Measurements from ENCODE around the gene CACNA1H. TPM values are rescaled to one million over a fixed set of nuclear protein-coding genes. Genes with fewer than 3 reads are reported as not detected.

The CACNA1H gene
- polyA plus RNA-seq, 1 donor from 2014 or later: not detected

DNA sequence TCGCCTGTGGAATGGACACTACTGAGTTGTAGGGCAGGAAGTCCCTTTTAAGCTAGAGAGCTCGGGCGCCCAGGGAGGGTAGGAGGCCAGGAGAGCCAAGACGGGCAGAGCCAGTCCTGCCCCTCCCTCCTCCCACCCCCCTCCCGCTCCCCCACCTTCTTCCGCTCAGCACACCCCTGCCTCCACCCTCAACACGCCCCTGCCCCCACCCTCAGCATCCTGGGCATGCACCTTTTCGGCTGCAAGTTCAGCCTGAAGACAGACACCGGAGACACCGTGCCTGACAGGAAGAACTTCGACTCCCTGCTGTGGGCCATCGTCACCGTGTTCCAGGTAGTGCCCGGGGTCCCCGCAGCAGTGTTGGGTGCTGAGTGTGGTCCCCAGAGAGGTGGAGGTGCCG is 53.9 kb downstream of the CACNA1H start:
- Mint-ChIP-seq H3K4me1 (peaks cover 0 to 3% (median 0%) of the 10 kb centered on the region in 3 donors), H3K4me3 (no peak overlapping the region), H3K27me3 (no peaks in the 10 kb centered on the region), H3K36me3 (no peaks in the 10 kb centered on the region), H3K27ac (no peak overlapping the region), H3K9me3 (no peaks in the 10 kb centered on the region)

- H3K9me3 Mint-ChIP-seq: no peaks in the 10 kb centered on the region
- no peak overlapping the region for H3K27ac Mint-ChIP-seq
- H3K4me3 Mint-ChIP-seq: no peak overlapping the region
- H3K27me3 Mint-ChIP-seq: no peaks in the 10 kb centered on the region
- H3K4me1 Mint-ChIP-seq: peaks cover 0 to 3% (median 0%) of the 10 kb centered on the region in 3 donors
- H3K36me3 Mint-ChIP-seq: no peaks in the 10 kb centered on the region
These were observed 55.4 kb downstream of the CACNA1H start for GRCh38 chr16:1208239-1208830.

GRCh38 chr16:1209081-1209480 is 56.2 kb downstream of the CACNA1H start:
- no peak overlapping the region for H3K27ac Mint-ChIP-seq
- peaks cover 0 to 2% (median 0%) of the 10 kb centered on the region in 3 donors for H3K4me1 Mint-ChIP-seq
- no peaks in the 10 kb centered on the region for H3K9me3 Mint-ChIP-seq
- no peaks in the 10 kb centered on the region for H3K27me3 Mint-ChIP-seq
- no peaks in the 10 kb centered on the region for H3K36me3 Mint-ChIP-seq
- H3K4me3 Mint-ChIP-seq: no peak overlapping the region

GRCh38 chr16:1210461-1210860 is 57.6 kb downstream of the CACNA1H start:
- no peaks in the 10 kb centered on the region for H3K36me3 Mint-ChIP-seq
- no peak overlapping the region for H3K4me3 Mint-ChIP-seq
- no peak overlapping the region for H3K27ac Mint-ChIP-seq
- no peaks in the 10 kb centered on the region for H3K27me3 Mint-ChIP-seq
- H3K4me1 Mint-ChIP-seq: peaks cover 0 to 2% (median 0%) of the 10 kb centered on the region in 3 donors
- H3K9me3 Mint-ChIP-seq: no peaks in the 10 kb centered on the region

- H3K27ac Mint-ChIP-seq: no peak overlapping the region
- H3K27me3 Mint-ChIP-seq: no peaks in the 10 kb centered on the region
- no peaks in the 10 kb centered on the region for H3K9me3 Mint-ChIP-seq
- no peak overlapping the region for H3K4me3 Mint-ChIP-seq
- H3K36me3 Mint-ChIP-seq: no peaks in the 10 kb centered on the region
- peaks cover 0 to 2% (median 0%) of the 10 kb centered on the region in 3 donors for H3K4me1 Mint-ChIP-seq
These were observed 58.8 kb downstream of the CACNA1H start for GRCh38 chr16:1211451-1212268.

DNA sequence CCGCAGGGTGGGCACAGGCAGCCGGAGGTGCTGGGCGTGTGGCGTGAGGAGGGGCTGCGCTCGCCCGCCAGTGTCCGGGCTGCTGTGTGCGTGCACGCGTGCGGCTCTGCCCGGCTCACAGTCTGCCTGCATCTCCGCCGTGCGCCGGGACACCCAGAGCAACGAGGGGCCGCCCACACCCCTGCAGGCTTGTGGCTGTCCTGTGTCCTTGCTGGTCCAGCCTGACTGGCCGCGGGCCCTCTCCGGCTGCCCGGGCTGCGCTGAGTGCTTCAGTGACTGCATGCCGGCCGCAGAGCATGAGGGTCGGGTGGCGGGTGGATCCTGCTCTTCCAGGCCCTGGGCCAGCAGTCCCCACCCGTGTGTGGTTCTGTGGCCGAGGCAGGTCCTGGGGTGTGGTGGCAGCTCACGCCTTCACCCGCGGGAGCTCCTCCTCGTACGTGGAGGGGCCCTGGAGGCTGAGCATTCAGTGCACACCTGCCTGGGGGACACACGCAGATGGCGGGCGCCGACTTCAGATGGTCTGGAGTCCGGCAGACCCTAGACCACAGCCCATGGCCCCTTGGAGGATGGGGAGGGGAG is 59.8 kb downstream of the CACNA1H start:
- Mint-ChIP-seq H3K9me3 (no peaks in the 10 kb centered on the region), H3K36me3 (no peaks in the 10 kb centered on the region), H3K27me3 (no peaks in the 10 kb centered on the region), H3K4me3 (no peak overlapping the region), H3K27ac (no peak overlapping the region), H3K4me1 (peaks cover 0 to 2% (median 0%) of the 10 kb centered on the region in 3 donors)

DNA sequence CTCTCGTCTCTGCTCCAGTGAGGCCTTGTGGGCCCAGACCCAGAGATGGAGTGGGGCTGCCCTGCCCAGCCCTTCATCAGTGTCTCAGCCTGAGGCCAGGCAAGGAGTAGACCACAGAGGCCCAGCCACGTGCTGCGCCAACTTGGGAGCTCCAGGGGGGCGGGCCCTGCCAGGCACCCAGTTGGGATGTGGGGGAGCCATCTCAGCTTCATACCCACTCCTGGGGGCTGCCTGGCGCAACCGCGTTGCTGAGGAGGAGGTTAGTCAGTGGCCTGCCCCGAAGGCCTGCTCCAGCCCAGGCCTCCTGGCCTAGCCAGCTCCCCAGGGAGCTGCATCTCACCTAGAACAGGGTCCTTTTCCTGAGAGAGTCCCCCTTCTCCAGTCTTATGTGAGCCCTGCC is 60.3 kb downstream of the CACNA1H start:
- Mint-ChIP-seq H3K9me3 (no peaks in the 10 kb centered on the region), H3K4me3 (no peak overlapping the region), H3K4me1 (peaks cover 0 to under 1% (median 0%) of the 10 kb centered on the region in 3 donors), H3K36me3 (no peaks in the 10 kb centered on the region), H3K27me3 (no peaks in the 10 kb centered on the region), H3K27ac (no peak overlapping the region)

DNA sequence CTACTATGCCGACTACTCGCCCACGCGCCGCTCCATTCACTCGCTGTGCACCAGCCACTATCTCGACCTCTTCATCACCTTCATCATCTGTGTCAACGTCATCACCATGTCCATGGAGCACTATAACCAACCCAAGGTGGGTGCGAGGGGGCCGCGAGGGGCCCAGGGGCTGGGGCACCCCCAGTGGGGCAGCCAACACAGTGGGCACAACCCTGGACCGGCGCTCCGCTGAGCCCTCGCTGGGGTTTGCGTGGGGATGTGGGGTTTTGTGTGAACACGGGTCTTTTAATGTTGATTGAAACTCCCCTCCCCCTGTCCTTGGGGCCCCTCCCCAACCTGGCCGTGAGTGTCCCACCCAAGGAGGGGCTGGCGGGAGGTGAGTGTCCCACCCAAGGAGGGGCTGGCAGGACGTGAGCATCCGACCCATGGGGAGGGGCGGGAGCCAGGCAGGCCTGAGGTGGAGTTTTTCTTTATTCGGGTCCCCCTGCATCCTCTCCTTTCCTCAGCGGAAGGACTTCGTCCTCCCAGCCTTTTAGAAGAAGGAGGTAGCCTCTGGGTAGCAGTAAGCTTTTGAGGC is 61.0 kb downstream of the CACNA1H start:
- H3K9me3 Mint-ChIP-seq: no peaks in the 10 kb centered on the region
- H3K4me1 Mint-ChIP-seq: no peaks in the 10 kb centered on the region
- H3K36me3 Mint-ChIP-seq: no peaks in the 10 kb centered on the region
- H3K27me3 Mint-ChIP-seq: no peaks in the 10 kb centered on the region
- no peak overlapping the region for H3K27ac Mint-ChIP-seq
- no peak overlapping the region for H3K4me3 Mint-ChIP-seq

- H3K4me1 Mint-ChIP-seq: no peaks in the 10 kb centered on the region
- no peak overlapping the region for H3K27ac Mint-ChIP-seq
- H3K4me3 Mint-ChIP-seq: no peak overlapping the region
- H3K27me3 Mint-ChIP-seq: no peaks in the 10 kb centered on the region
- no peaks in the 10 kb centered on the region for H3K36me3 Mint-ChIP-seq
- no peaks in the 10 kb centered on the region for H3K9me3 Mint-ChIP-seq
These were observed 61.8 kb downstream of the CACNA1H start for GRCh38 chr16:1214719-1215118.

DNA sequence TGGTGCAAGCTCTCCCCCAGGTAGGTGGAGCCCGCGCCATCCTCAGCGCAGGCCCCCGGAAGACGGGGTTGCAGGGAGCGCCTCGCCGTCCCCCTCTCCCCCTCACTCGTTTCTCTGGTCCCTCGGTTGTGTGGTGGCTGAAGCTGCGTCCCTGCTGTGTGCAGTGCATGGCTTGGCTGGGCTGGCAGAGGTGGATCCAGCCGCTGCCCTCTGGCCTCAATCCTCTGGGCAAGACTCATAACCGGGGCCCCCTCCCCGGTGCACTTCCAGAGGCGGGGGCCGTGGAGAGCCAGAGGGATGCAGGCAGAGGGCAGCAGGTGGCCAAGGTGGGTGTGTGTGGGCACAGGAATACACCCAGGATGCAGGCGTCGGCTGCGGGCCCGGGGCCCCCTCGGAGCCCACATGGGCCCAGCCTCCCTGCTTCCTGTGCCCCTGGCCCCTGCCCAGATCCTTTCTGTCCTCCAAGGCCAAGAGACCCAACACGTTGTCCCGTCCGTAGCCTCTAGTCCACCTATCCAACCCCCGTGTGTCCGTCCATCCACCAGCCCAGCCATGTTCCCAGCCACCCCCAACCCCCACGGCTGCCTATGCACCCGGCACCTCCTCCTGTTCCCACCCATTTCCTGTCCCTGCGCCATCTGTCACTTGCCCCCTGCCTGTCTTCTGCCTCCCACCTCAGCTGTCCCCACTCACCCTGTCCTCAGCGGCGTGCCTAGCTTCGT is 62.8 kb downstream of the CACNA1H start:
- Mint-ChIP-seq H3K27ac (no peak overlapping the region), H3K27me3 (no peaks in the 10 kb centered on the region), H3K9me3 (no peaks in the 10 kb centered on the region)

GRCh38 chr16:1216296-1216619 is 63.4 kb downstream of the CACNA1H start:
- no peaks in the 10 kb centered on the region for H3K4me1 Mint-ChIP-seq
- no peaks in the 10 kb centered on the region for H3K27me3 Mint-ChIP-seq

More for the DNA sequence above, 62.8 kb downstream of the CACNA1H start:
- Mint-ChIP-seq H3K4me3 (no peak overlapping the region), H3K36me3 (no peaks in the 10 kb centered on the region), H3K4me1 (no peaks in the 10 kb centered on the region)

DNA sequence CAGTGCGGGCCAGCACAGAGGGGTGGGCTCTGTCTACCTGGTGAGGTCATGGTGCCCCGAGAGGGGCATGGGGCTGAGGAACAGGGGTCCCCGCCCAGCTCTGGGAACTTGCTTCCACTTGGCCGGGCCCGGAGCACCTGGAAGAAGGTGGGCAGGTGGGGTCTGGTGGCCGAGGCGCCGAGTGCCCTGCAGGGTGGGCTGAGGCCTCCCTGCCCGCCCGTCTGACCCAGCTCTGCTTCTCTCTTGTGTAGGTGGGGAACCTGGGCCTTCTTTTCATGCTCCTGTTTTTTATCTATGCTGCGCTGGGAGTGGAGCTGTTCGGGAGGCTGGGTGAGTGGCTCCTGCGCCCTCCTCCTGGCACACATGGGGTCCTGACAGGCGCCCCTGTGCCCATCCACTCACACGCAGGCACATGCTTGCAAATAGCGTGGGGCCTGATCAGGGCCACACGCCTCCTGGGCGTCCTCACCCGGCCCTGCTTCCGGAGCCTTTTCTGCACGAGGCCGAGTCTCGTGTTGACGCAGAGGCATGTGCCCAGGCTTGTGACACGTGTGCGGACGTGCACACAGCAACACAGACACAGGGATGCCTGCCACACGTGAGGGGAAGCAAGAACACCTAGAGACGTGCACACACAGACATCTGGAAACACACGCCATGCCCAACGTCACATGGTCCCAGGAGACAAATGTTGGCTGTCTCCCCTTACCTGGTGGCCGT is 63.9 kb downstream of the CACNA1H start:
- Mint-ChIP-seq H3K27me3 (peaks cover 3% of the 10 kb centered on the region), H3K9me3 (no peaks in the 10 kb centered on the region), H3K4me1 (no peaks in the 10 kb centered on the region), H3K27ac (no peak overlapping the region), H3K4me3 (no peak overlapping the region), H3K36me3 (no peaks in the 10 kb centered on the region)

More at GRCh38 chr16:1216296-1216619, 63.4 kb downstream of the CACNA1H start:
- Mint-ChIP-seq H3K36me3 (no peaks in the 10 kb centered on the region), H3K4me3 (no peak overlapping the region), H3K27ac (no peak overlapping the region), H3K9me3 (no peaks in the 10 kb centered on the region)

DNA sequence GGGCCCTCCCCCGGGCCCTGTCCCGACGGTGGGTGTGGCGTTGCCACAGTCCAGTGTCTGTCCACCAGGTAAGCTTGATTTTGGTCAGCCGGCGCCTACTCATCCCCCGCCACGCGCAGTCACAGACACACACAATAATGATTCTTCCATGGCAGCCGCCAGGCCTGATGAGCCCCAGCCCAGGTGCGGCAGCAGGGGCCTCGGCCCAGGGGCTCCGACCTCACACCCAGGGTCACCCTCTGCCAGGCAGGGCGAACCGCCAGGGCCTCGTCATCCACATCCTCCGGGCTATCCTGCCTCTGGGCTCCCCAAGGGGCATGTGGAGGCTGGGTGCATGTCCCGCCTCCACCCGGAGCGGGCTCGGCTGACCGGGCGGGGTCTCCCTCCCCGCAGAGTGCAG is 64.6 kb downstream of the CACNA1H start:
- no peak overlapping the region for H3K27ac Mint-ChIP-seq
- H3K4me3 Mint-ChIP-seq: no peak overlapping the region
- no peaks in the 10 kb centered on the region for H3K4me1 Mint-ChIP-seq
- H3K27me3 Mint-ChIP-seq: peaks cover 3% of the 10 kb centered on the region
- no peaks in the 10 kb centered on the region for H3K36me3 Mint-ChIP-seq
- no peaks in the 10 kb centered on the region for H3K9me3 Mint-ChIP-seq

- peak overlapping the region in 1 of 4 donors; percentile 4 for H3K4me3 Mint-ChIP-seq
- no peak overlapping the region for H3K27ac Mint-ChIP-seq
- no peaks in the 10 kb centered on the region for H3K4me1 Mint-ChIP-seq
- peaks cover 3% of the 10 kb centered on the region for H3K27me3 Mint-ChIP-seq
- H3K9me3 Mint-ChIP-seq: no peaks in the 10 kb centered on the region
- no peaks in the 10 kb centered on the region for H3K36me3 Mint-ChIP-seq
These were observed 65.4 kb downstream of the CACNA1H start for GRCh38 chr16:1218061-1218929.
